AG09309 (cell line): ENCODE results near the gene TSSK6.

Experiments used
- DNase-seq: peaks from one replicate; pipeline ENCODE4 v3.0.0-alpha.2; 2010; ENCODE audit warnings: low read depth
- H3K4me3 ChIP-seq: 2 replicates; pipeline ENCODE4 v1.5.1; 2011; ENCODE audit warnings: mild to moderate bottlenecking, low read depth, low read length, moderate library complexity; ENCODE audit not compliant: control insufficient read depth
- CTCF ChIP-seq: IDR thresholded peaks from 2 replicates; pipeline ENCODE4 v1.5.1; 2011; ENCODE audit warnings: mild to moderate bottlenecking, low read depth, low read length, inconsistent platforms; ENCODE audit not compliant: insufficient read depth, control insufficient read depth; ENCODE audit errors: missing control alignments

Gene TSSK6

GRCh38 chr19:19540715-19541515, 25.6 kb upstream of the TSSK6 start:
- TF ChIP-seq CTCF: no peak
- no peak for DNase-seq
- no peak overlapping the region for H3K4me3 ChIP-seq

- TF ChIP-seq CTCF: no peak
- no peak for DNase-seq
- no peak overlapping the region for H3K4me3 ChIP-seq
Measured at GRCh38 chr19:19540064-19540714, 24.8 kb upstream of the TSSK6 start.

GRCh38 chr19:19539698-19540063, 24.3 kb upstream of the TSSK6 start:
- DNase-seq: no peak
- no peak overlapping the region for H3K4me3 ChIP-seq
- no peak for TF ChIP-seq CTCF

- DNase-seq: no peak
- H3K4me3 ChIP-seq: peak overlapping the region; percentile 29
- TF ChIP-seq CTCF: no peak
Measured at GRCh38 chr19:19538785-19539166, 23.4 kb upstream of the TSSK6 start.

GRCh38 chr19:19538061-19538784, 22.9 kb upstream of the TSSK6 start, which contains the start of gene CILP2:
Gene CILP2 (plus strand): TSS chr19:19538265. CDS start chr19:19538350, 85 bp downstream.
- H3K4me3 ChIP-seq: peak within 1 kb of the TSS; percentile 29
- no peak for TF ChIP-seq CTCF
- no peak for DNase-seq
